GM12878 (cell line): Measurements from ENCODE around the gene FTO. TPM values are rescaled to one million over a fixed set of nuclear protein-coding genes. Genes with fewer than 3 reads are reported as not detected.

Experiments used
- ATAC-seq: fragments of 200-7000 bp; cut with Tn5 transposase; 3 replicates; pipeline ENCODE4 v1.9.1; 2020; ENCODE audit warnings: mild to moderate bottlenecking, moderate library complexity
- BruUV-seq: library from RNA; stranded (reverse); fragments of 400-500 nt; replicated peaks from 2 replicates; lab custom pipeline; 2021; lab: Mats Ljungman, UMichigan
- CTCF ChIA-PET: fragments of 300-600 bp; sonication (Branson Sonifier 250); formaldehyde crosslinking; extraction: SDS; loops from one replicate; lab custom pipeline; 2021; ENCODE audit warnings: inconsistent platforms; lab: Yijun Ruan, JAX
- POLR2A ChIA-PET: fragments of 350-600 bp; formaldehyde crosslinking; extraction: SDS; loops from one replicate; lab custom pipeline; 2021; ENCODE audit warnings: inconsistent platforms; lab: Charles Lee
- RAD21 ChIA-PET: fragments of 300-600 bp; sonication (Branson Sonifier 250); formaldehyde crosslinking; loops from one replicate; lab custom pipeline; 2023; ENCODE audit warnings: antibody characterized with exemption; ENCODE audit not compliant: unreplicated experiment; lab: Charles Lee
- SMC1A ChIA-PET: fragments of 300-600 bp; sonication (Branson Sonifier 250); formaldehyde crosslinking; loops from one replicate; lab custom pipeline; 2023; ENCODE audit not compliant: unreplicated experiment, uncharacterized antibody; lab: Charles Lee
- DNase-seq: peaks from one replicate; pipeline ENCODE4 v3.0.0-alpha.2; 2011; ENCODE audit warnings: low read depth, low spot score
- FAIRE-seq: peaks from 3 replicates; lab custom pipeline; 2011; peaks lifted over from hg19 to GRCh38; lab: Jason Lieb, UNC
- H2AFZ ChIP-seq: 2 replicates; pipeline ENCODE4 v1.6.0; 2011; ENCODE audit warnings: low read depth, low read length, control low read depth; ENCODE audit not compliant: control insufficient read depth
- H3K27ac ChIP-seq: 2 replicates; pipeline ENCODE4 v1.5.1; 2011; ENCODE audit warnings: control low read depth; ENCODE audit not compliant: control insufficient read depth, insufficient read depth
- H3K27me3 ChIP-seq, 2 experiments: replicated peaks in 1 of 2; 2 replicates each; pipeline versions ENCODE4 v1.6.0 to v1.6.1; 2011; ENCODE audit warnings: low read length in 1 of 2; ENCODE audit not compliant: control insufficient read depth in 2 of 2, insufficient read depth in 2 of 2
- H3K36me3 ChIP-seq, 2 experiments: 2 replicates each; pipeline ENCODE4 v1.5.1; 2011; ENCODE audit warnings: low read length in 1 of 2; ENCODE audit not compliant: control insufficient read depth in 2 of 2, insufficient read depth in 2 of 2
- H3K4me1 ChIP-seq: 2 replicates; pipeline ENCODE4 v1.6.1; 2011; ENCODE audit warnings: mild to moderate bottlenecking, low read length, moderate library complexity, mixed read lengths; ENCODE audit not compliant: control insufficient read depth, insufficient read depth
- H3K4me2 ChIP-seq: 2 replicates; pipeline ENCODE4 v1.6.0; 2011; ENCODE audit warnings: control low read depth; ENCODE audit not compliant: control insufficient read depth, insufficient read depth
- H3K4me3 ChIP-seq: fragments of 200-600 bp; sonication (generic); 2 replicates; pipeline ENCODE4 v1.5.1; 2016
- H3K79me2 ChIP-seq: 2 replicates; pipeline ENCODE4 v1.6.0; 2011; ENCODE audit warnings: low read length; ENCODE audit not compliant: control insufficient read depth, insufficient read depth
- H3K9ac ChIP-seq: 2 replicates; pipeline ENCODE4 v1.8.0; 2011; ENCODE audit warnings: low read length, control low read depth, mixed read lengths; ENCODE audit not compliant: control insufficient read depth, insufficient read depth
- H3K9me3 ChIP-seq: replicated peaks from 3 replicates; pipeline ENCODE4 v1.5.1; 2011; ENCODE audit warnings: mild to moderate bottlenecking, low read length; ENCODE audit not compliant: control insufficient read depth, insufficient read depth
- H4K20me1 ChIP-seq: 2 replicates; pipeline ENCODE4 v1.6.0; 2011; ENCODE audit not compliant: control insufficient read depth, insufficient read depth
- ESRRA ChIP-seq: IDR thresholded peaks from 2 replicates; pipeline ENCODE4 v1.6.1; 2012; ENCODE audit warnings: mild to moderate bottlenecking, low read length, improper control_type of control experiment
- FOXM1 ChIP-seq: IDR thresholded peaks from 2 replicates; pipeline ENCODE4 v1.6.1; 2012; ENCODE audit warnings: low read depth, mild to moderate bottlenecking, inconsistent platforms, low read length, moderate library complexity
- KAT2A ChIP-seq: conservative IDR thresholded peaks from 2 replicates; pipeline ENCODE4 v1.6.1; 2011; ENCODE audit warnings: low read depth, low read length; ENCODE audit not compliant: control insufficient read depth
- KDM1A ChIP-seq: fragments of 200-600 bp; sonication (generic); IDR thresholded peaks from 2 replicates; pipeline ENCODE4 v1.6.1; 2016; ENCODE audit warnings: borderline replicate concordance
- MEF2A ChIP-seq: IDR thresholded peaks from 2 replicates; pipeline ENCODE4 v1.6.1; 2011; ENCODE audit warnings: low read depth, mild to moderate bottlenecking, low read length, moderate library complexity; ENCODE audit not compliant: insufficient read depth
- POLR2A ChIP-seq: IDR thresholded peaks from 2 replicates; pipeline ENCODE4 v1.6.1; 2011; ENCODE audit warnings: low read depth, mild to moderate bottlenecking, low read length
- RAD21 ChIP-seq: IDR thresholded peaks from 2 replicates; pipeline ENCODE4 v1.6.1; 2011; ENCODE audit warnings: mild to moderate bottlenecking, low read depth, low read length, moderate library complexity; ENCODE audit not compliant: insufficient read depth
- RB1 ChIP-seq: fragments of 450-650 bp; formaldehyde crosslinking; IDR thresholded peaks from 2 replicates; pipeline ENCODE4 v1.6.1; 2017; ENCODE audit warnings: mild to moderate bottlenecking, borderline replicate concordance
- SIN3A ChIP-seq: IDR thresholded peaks from 2 replicates; pipeline ENCODE4 v1.6.1; 2012; ENCODE audit warnings: low read depth, low read length, improper control_type of control experiment
- SMARCA5 ChIP-seq: fragments of 450-650 bp; IDR thresholded peaks from 2 replicates; pipeline ENCODE4 v1.6.1; 2017; ENCODE audit warnings: mild to moderate bottlenecking
- WRNIP1 ChIP-seq: IDR thresholded peaks from 2 replicates; pipeline ENCODE4 v1.6.1; 2011; ENCODE audit warnings: low read depth, low read length, improper control_type of control experiment, borderline replicate concordance
- YBX1 ChIP-seq: fragments of 450-650 bp; IDR thresholded peaks from 2 replicates; pipeline ENCODE4 v1.6.1; 2016; ENCODE audit warnings: antibody characterized with exemption
- WGBS: methylation state at CpG from one replicate; pipeline ENCODE4 v1.1.6; 2016; ENCODE audit warnings: low lambda C conversion rate; ENCODE audit not compliant: insufficient replicate concordance, insufficient coverage; ENCODE audit errors: missing lambda C conversion rate; 5-methylcytosine and 5-hydroxymethylcytosine counted together
- in situ Hi-C: fragments of 300-500 bp; cut with MboI; formaldehyde crosslinking; loops from 9 replicates; pipeline ENCODE4 v1.14.3; 2018; ENCODE audit warnings: mixed read lengths
- intact Hi-C: fragments of 100-400 bp; cut with micrococcal nuclease; formaldehyde crosslinking; loops from one replicate; pipeline ENCODE4 v1.14.2; 2022; ENCODE audit not compliant: unreplicated experiment
- polyA plus RNA-seq, 11 experiments: library from polyadenylated mRNA; depleted of rRNA in 4 of 11; unstranded in 6 of 11; stranded (reverse) in 5 of 11; fragments of >200 nt; fragmentation: Nextera tagmentation in 4 of 11; fragmentation: Illumina TruSeq in 1 of 11; extraction: Ambion mirVana in 4 of 11; extraction: Trizol in 1 of 11; gene quantifications; 1 replicate in 1 of 11; 2 replicates in 10 of 11; pipeline versions ENCODE4 v1.2.1 to v1.2.3, GENCODE V29; 2011 to 2016; ENCODE audit warnings: inconsistent platforms in 2 of 11, missing spikeins in 2 of 11, low read depth in 1 of 11
- total RNA-seq, 4 experiments: library from RNA; depleted of rRNA in 3 of 4; stranded (reverse); fragments of >200 nt in 3 of 4; fragmentation: Illumina TruSeq in 1 of 4; extraction: Trizol in 1 of 4; gene quantifications; 2 replicates each; pipeline versions ENCODE4 v1.2.1 to v1.2.3, GENCODE V29; 2013 to 2021
- TF ChIP-seq, protein P1 (sequence below): fragments of 450-650 bp; IDR thresholded peaks from 2 replicates; pipeline ENCODE4 v1.6.1; 2016; ENCODE audit warnings: mild to moderate bottlenecking
- TF ChIP-seq, protein P2 (sequence below): IDR thresholded peaks from 2 replicates; pipeline ENCODE4 v1.6.1; 2011; ENCODE audit warnings: low read depth, low read length, improper control_type of control experiment, borderline replicate concordance
- TF ChIP-seq, protein P3 (sequence below): fragments of 450-650 bp; IDR thresholded peaks from 2 replicates; pipeline ENCODE4 v1.6.1; 2018; ENCODE audit warnings: borderline replicate concordance, mild to moderate bottlenecking; ENCODE audit not compliant: partially characterized antibody
- TF ChIP-seq, protein P4 (sequence below): fragments of 450-650 bp; IDR thresholded peaks from 2 replicates; pipeline ENCODE4 v1.6.1; 2017; ENCODE audit warnings: borderline replicate concordance

FTO gene
- total and polyA plus RNA-seq, 10 of the 15 experiments (the other 5 are each of a cell fraction or from before 2014, with no cell fraction given): 20.1 to 55.0 (median 47.0) TPM

DNA sequence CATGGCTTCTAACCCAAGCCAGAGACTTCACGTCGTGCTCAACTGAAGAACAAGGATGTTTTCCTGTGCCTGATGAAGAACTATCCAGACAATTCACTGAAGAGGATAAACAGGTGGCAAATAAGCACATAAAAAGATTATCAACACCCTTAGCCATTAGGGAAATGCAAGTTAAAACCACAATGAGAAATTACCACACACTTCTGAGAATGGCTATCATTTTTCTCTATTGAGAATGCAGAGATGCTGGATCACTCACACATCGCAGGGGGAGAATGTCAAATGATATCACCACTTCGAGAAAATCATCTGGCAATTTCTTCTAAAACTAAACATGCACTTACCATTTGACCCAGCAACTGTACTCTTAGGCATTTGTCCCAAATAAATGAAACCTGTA, 419.8 kb downstream of the FTO start:
- Histone ChIP-seq H4K20me1 (no peaks in the 10 kb centered on the region), H3K79me2 (no peaks in the 10 kb centered on the region), H3K9ac (no peak overlapping the region), H3K36me3 (no peaks in the 10 kb centered on the region), H3K27ac (no peak overlapping the region), H3K9me3 (no peaks in the 10 kb centered on the region), H3K4me2 (no peak overlapping the region), H3K27me3 (no peaks in the 10 kb centered on the region), H3K4me3 (no peak overlapping the region)
- SMC1A ChIA-PET: no interaction called here
- POLR2A ChIA-PET: no interaction called here
- CTCF ChIA-PET: no interaction called here
- WGBS: 38% methylated on average over 4 of the region's 4 CpGs
- RAD21 ChIA-PET: no interaction called here
- FAIRE-seq (no peak), DNase-seq (no peak)
- BruUV-seq: no TSS peak
- TF ChIP-seq MEF2A: no peak
- TF ChIP-seq, protein P1, sequence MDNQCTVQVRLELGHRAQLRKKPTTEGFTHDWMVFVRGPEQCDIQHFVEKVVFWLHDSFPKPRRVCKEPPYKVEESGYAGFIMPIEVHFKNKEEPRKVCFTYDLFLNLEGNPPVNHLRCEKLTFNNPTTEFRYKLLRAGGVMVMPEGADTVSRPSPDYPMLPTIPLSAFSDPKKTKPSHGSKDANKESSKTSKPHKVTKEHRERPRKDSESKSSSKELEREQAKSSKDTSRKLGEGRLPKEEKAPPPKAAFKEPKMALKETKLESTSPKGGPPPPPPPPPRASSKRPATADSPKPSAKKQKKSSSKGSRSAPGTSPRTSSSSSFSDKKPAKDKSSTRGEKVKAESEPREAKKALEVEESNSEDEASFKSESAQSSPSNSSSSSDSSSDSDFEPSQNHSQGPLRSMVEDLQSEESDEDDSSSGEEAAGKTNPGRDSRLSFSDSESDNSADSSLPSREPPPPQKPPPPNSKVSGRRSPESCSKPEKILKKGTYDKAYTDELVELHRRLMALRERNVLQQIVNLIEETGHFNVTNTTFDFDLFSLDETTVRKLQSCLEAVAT: no peak
- no peak for TF ChIP-seq KDM1A
- TF ChIP-seq, protein P2, sequence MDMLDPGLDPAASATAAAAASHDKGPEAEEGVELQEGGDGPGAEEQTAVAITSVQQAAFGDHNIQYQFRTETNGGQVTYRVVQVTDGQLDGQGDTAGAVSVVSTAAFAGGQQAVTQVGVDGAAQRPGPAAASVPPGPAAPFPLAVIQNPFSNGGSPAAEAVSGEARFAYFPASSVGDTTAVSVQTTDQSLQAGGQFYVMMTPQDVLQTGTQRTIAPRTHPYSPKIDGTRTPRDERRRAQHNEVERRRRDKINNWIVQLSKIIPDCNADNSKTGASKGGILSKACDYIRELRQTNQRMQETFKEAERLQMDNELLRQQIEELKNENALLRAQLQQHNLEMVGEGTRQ: no peak
- TF ChIP-seq SMARCA5: no peak
- TF ChIP-seq FOXM1: no peak
- TF ChIP-seq, protein P3, sequence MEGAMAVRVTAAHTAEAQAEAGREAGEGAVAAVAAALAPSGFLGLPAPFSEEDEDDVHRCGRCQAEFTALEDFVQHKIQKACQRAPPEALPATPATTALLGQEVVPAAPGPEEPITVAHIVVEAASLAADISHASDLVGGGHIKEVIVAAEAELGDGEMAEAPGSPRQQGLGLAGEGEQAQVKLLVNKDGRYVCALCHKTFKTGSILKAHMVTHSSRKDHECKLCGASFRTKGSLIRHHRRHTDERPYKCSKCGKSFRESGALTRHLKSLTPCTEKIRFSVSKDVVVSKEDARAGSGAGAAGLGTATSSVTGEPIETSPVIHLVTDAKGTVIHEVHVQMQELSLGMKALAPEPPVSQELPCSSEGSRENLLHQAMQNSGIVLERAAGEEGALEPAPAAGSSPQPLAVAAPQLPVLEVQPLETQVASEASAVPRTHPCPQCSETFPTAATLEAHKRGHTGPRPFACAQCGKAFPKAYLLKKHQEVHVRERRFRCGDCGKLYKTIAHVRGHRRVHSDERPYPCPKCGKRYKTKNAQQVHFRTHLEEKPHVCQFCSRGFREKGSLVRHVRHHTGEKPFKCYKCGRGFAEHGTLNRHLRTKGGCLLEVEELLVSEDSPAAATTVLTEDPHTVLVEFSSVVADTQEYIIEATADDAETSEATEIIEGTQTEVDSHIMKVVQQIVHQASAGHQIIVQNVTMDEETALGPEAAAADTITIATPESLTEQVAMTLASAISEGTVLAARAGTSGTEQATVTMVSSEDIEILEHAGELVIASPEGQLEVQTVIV: no peak
- no peak for TF ChIP-seq RB1
- no peak for TF ChIP-seq YBX1
- TF ChIP-seq ESRRA: no peak
- TF ChIP-seq SIN3A: no peak
- TF ChIP-seq KAT2A: no peak
- no peak for TF ChIP-seq WRNIP1
- TF ChIP-seq, protein P4, sequence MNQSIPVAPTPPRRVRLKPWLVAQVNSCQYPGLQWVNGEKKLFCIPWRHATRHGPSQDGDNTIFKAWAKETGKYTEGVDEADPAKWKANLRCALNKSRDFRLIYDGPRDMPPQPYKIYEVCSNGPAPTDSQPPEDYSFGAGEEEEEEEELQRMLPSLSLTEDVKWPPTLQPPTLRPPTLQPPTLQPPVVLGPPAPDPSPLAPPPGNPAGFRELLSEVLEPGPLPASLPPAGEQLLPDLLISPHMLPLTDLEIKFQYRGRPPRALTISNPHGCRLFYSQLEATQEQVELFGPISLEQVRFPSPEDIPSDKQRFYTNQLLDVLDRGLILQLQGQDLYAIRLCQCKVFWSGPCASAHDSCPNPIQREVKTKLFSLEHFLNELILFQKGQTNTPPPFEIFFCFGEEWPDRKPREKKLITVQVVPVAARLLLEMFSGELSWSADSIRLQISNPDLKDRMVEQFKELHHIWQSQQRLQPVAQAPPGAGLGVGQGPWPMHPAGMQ: no peak
- TF ChIP-seq RAD21: no peak
- no peak for TF ChIP-seq POLR2A
- TF ChIP-seq, all 136 proteins: peak for 0
- H3K4me1 ChIP-seq: no peaks in the 10 kb centered on the region
- no peak for ATAC-seq
- intact Hi-C loops (no loop called here), in situ Hi-C loops (no loop called here)
- no peak overlapping the region for H2AFZ ChIP-seq
